HG02678 (cell line): ENCODE results near the gene WDR36.
"Not testable (repeated sequence)": the region's sequence is repeated elsewhere in the genome, so short reads cannot be mapped to it uniquely, and the experiment has no call there.

ENCODE experiments used
- ATAC-seq: cut with Tn5 transposase; IDR thresholded peaks from one replicate; pipeline ENCODE4 v1.9.1; 2021; ENCODE audit warnings: mild to moderate bottlenecking, moderate library complexity; ENCODE audit not compliant: unreplicated experiment

The WDR36 gene

GRCh38 chr5:111134864-111135263 lies 42.7 kb downstream of the WDR36 start:
- ATAC-seq, result no peak

- ATAC-seq, result no peak
Measured at GRCh38 chr5:111135363-111135762, 43.2 kb downstream of the WDR36 start.

- ATAC-seq, result no peak
Measured at GRCh38 chr5:111135946-111136345, 43.8 kb downstream of the WDR36 start.

GRCh38 chr5:111138096-111138495 lies 45.9 kb downstream of the WDR36 start:
- ATAC-seq, result no peak

GRCh38 chr5:111141471-111141870 lies 49.3 kb downstream of the WDR36 start:
- not testable (repeated sequence) for ATAC-seq

- no peak for ATAC-seq
Measured at GRCh38 chr5:111142932-111143331, 50.8 kb downstream of the WDR36 start.

GRCh38 chr5:111143910-111144309 lies 51.8 kb downstream of the WDR36 start:
- ATAC-seq, result peak; percentile 24

- peak; percentile 91 for ATAC-seq
Measured at GRCh38 chr5:111144352-111144930, 52.3 kb downstream of the WDR36 start.

- no peak for ATAC-seq
Measured at GRCh38 chr5:111146053-111146452, 53.9 kb downstream of the WDR36 start.

GRCh38 chr5:111147502-111147901 lies 55.4 kb downstream of the WDR36 start:
- ATAC-seq, result no peak

GRCh38 chr5:111151998-111152397 lies 59.9 kb downstream of the WDR36 start:
- ATAC-seq, result no peak

- ATAC-seq, result no peak
Measured at GRCh38 chr5:111153483-111153882, 61.3 kb downstream of the WDR36 start.

GRCh38 chr5:111153945-111154344 lies 61.8 kb downstream of the WDR36 start:
- ATAC-seq, result no peak

GRCh38 chr5:111158105-111158744 lies 66.1 kb downstream of the WDR36 start:
- peak; percentile 79 for ATAC-seq

GRCh38 chr5:111159845-111160244 lies 67.7 kb downstream of the WDR36 start:
- ATAC-seq, result no peak

- ATAC-seq, result no peak
Measured at GRCh38 chr5:111163000-111163399, 70.9 kb downstream of the WDR36 start.

GRCh38 chr5:111165058-111165457 lies 72.9 kb downstream of the WDR36 start:
- ATAC-seq, result no peak

- ATAC-seq, result no peak
Measured at GRCh38 chr5:111167551-111167950, 75.4 kb downstream of the WDR36 start.

- ATAC-seq, result no peak
Measured at GRCh38 chr5:111168608-111169007, 76.5 kb downstream of the WDR36 start.

- ATAC-seq, result no peak
Measured at GRCh38 chr5:111169269-111169668, 77.1 kb downstream of the WDR36 start.

GRCh38 chr5:111170279-111170678 lies 78.1 kb downstream of the WDR36 start:
- ATAC-seq, result no peak

GRCh38 chr5:111172504-111172903 lies 80.4 kb downstream of the WDR36 start:
- ATAC-seq, result no peak

- ATAC-seq, result no peak
Measured at GRCh38 chr5:111173476-111173875, 81.3 kb downstream of the WDR36 start.
